AG04449 (cell line): ENCODE data around the gene GAK.
"Not testable (repeated sequence)": the region's sequence is repeated elsewhere in the genome, so short reads cannot be mapped to it uniquely, and the experiment has no call there.

Experiments used
- CTCF ChIA-PET: fragments of 350-600 bp; formaldehyde crosslinking; extraction: SDS; loops from one replicate; lab custom pipeline; 2021; ENCODE audit warnings: antibody characterized with exemption; lab: Yijun Ruan, JAX
- POLR2A ChIA-PET: fragments of 400-600, 350-600 bp; formaldehyde crosslinking; extraction: SDS; loops from one replicate; lab custom pipeline; 2020; ENCODE audit warnings: antibody characterized with exemption, inconsistent platforms; lab: Yijun Ruan, JAX
- DNase-seq: peaks from one replicate; pipeline ENCODE4 v3.0.0-alpha.2; 2010; ENCODE audit warnings: low read depth, low spot score
- H3K4me3 ChIP-seq: 2 replicates; pipeline ENCODE4 v1.5.1; 2011; ENCODE audit warnings: low read depth, mild to moderate bottlenecking, control low read depth, low read length
- CTCF ChIP-seq: IDR thresholded peaks from one replicate; pipeline ENCODE4 v1.5.1; 2011; ENCODE audit warnings: mild to moderate bottlenecking, moderate library complexity, low read length, control low read depth, inconsistent platforms; ENCODE audit not compliant: insufficient read depth; ENCODE audit errors: missing control alignments

The GAK gene

DNA sequence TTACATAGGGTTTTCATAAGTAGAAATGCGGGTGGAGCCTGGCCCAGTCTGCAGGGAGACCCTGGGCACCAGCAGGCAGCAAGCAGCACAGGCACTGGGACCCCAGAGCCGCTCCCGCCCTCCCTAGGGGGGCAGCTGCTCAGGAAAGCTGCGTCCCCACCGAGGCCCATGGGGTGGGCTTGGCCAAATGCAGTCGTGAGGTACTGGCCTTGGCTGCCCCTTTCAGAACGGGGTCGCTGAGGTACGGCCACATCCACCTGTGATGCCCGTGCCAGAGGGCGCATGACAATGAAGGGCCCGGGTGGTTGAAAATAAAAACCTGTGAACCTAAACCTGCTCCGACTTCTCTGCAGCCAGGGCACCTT lies 16.8 kb upstream of the GAK start:
- ChIA-PET POLR2A (no interaction called here), CTCF (no interaction called here)
- DNase-seq = no peak
- H3K4me3 ChIP-seq = no peak overlapping the region
- TF ChIP-seq CTCF = no peak

DNA sequence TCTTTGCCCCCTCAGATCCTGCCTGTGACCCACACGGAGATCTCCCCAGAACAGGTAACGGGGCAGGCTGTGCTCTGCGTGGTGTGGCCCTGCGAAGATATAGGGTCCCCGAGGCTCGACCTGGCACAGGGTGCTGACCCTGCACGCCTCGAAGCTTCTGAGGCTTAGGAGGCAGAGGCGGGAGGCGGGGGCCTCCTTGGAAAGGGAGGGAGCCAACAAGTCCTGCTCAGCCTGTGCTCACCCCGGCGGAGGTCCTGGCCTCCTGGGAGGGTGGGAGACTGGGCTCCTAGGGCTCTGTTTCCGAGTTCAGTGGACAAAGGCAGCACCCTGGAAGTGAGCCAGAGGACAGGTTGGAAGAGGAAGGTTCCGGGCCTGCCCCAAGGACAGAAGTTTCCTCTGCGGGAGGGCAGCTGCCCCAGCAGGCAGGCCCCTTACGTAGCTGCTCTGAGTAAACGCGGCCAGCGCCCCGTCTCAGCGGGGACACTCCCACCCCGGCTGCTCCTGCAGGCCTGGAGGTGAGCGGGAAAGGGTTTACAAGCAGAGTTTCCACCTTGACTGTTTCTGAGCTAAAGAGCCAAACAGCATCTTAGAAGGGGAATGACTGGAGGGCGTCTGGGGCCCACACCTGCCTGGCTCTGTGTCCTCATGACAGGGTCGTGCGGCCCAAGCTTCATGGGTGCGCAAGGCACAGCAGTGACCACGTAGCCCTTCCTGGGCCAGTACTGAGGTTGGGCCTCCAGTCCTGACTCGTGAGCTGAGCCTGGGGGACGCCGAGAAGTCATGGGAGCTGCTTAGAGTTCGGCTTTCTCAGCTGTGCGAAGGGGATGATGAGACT lies 16.2 kb upstream of the GAK start:
- H3K4me3 ChIP-seq = no peak overlapping the region
- CTCF ChIA-PET = no interaction called here
- POLR2A ChIA-PET = no interaction called here
- no peak for TF ChIP-seq CTCF
- DNase-seq = no peak

- DNase-seq = no peak
- H3K4me3 ChIP-seq = no peak overlapping the region
- TF ChIP-seq CTCF = no peak
- CTCF ChIA-PET = no interaction called here
- POLR2A ChIA-PET = no interaction called here
These were observed 15.4 kb upstream of the GAK start for GRCh38 chr4:947491-947971.

GRCh38 chr4:946517-947471 lies 14.7 kb upstream of the GAK start:
- no peak for TF ChIP-seq CTCF
- POLR2A ChIA-PET = no interaction called here
- H3K4me3 ChIP-seq = no peak overlapping the region
- CTCF ChIA-PET = no interaction called here
- DNase-seq = no peak

DNA sequence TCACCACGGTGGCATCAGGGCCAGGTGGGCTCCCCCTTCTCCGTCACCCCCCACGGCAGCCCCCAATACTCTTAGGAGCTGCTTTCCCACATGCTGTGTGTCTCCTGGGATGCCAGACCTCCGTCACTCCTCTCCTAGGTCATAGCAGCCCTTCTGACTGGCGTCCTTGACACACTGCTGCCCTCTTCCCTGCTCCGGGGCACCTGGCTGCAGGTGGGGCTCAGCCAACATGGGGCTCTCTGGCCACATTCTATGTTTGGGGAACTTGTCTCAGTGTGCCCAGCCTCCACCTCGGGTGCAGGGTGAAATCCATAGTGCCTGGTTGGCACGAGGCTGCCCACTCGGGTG lies 14.0 kb upstream of the GAK start:
- POLR2A ChIA-PET = no interaction called here
- no peak for TF ChIP-seq CTCF
- H3K4me3 ChIP-seq = no peak overlapping the region
- DNase-seq = no peak
- CTCF ChIA-PET = no interaction called here

- H3K4me3 ChIP-seq = no peak overlapping the region
- ChIA-PET CTCF (no interaction called here), POLR2A (no interaction called here)
- DNase-seq = no peak
- no peak for TF ChIP-seq CTCF
These were observed 13.4 kb upstream of the GAK start for GRCh38 chr4:945274-946102.

DNA sequence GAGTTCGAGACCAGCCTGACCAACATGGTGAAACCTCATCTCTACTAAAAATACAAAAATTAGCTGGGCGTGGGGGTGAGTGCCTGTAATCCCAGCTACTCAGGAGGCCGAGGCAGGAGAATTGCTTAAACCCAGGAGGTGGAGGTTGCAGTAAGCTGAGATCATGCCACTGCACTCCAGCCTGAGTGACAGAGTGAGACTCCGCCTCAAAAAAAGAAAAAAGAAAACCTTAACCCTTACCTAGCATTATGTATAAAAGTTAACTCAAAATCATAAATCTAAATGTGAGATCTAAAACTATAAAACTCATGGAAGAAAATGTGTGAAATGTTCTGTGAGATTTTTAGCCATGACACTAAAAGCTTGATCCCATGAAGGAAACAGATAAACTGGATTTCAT lies 7.4 kb upstream of the GAK start:
- POLR2A ChIA-PET, DNase-seq, CTCF ChIA-PET, H3K4me3 ChIP-seq: not testable (repeated sequence)
